ENCODE results near the gene DACH1.

Gene DACH1

DNA sequence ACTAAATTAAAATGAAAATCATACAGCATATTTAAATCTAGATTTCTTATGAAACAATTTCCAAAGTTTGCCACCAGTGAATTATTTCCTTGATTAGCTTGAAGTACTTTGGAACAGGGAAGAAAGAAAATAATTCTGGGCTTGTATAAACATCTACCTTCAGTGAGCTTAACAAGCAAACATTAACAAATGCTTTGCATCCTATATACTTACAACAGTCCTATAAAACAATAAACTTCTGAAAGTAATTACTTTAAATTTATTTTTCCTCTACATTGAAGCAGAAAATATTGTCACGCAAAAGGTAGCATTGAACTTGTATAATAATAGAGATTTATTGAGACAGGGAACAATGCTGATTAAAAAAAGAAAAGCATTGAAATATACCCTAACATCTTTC, 164.8 kb downstream of the DACH1 start:
- DNase-seq (ENCODE audit: low read depth): no peak

DNA sequence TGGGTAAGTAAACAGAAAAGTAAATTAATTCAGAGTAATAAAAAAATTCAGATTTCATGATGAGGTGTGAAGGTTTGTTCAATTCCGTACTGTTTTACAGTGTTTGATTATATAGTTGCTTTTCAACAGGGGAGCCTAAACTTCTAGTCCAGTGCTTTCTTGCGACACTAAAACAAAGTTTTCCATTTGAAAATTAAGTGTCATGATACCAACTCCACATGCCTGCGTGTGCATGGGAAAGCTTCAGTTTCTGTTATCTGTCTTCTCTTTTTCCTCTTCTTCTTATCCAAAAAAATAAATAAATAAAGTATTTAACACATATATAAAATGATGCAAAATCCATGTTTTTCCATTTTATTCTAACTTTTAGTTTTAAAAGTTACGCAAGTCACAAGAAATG, 165.3 kb downstream of the DACH1 start:
- no peak for DNase-seq (ENCODE audit: low read depth)

DNA sequence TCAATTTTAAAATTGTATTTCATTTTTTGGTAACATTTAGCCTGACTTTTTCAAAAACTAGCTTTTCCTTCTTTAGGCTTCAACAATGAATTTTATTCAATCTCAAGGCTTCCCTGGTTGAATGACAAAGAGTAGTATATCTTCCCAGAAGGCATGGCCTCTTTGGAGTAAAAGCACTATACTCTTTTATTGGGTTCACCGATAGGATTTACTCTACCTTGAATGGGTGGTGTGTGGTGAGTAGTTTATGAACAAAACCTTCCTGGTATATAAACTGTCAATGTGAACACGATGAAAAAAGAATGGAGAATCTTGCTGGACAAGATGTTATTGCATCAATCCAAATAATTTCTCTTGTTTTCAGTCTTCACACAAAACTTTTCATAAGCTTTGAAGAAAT, 167.7 kb downstream of the DACH1 start:
- DNase-seq (ENCODE audit: low read depth): no peak

DNA sequence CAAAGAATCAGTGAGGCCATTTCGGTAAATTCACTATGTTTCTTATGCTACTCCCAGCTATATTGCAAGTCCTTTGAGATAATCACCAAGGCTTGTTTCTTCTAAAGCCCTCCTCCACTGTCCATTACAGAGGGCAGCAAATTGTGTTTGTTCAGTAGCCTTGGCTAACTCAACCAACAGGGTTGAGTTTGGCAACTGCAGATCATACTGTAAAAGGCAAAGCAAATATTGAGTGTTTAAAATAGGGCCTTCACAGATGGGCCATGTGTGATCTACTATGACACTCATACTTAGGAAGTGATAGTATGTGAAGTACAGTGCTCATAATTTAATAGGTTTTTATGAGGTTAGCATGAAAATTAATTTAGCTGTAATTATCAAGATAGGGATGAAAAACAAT, 171.3 kb downstream of the DACH1 start:
- DNase-seq (ENCODE audit: low read depth): no peak

DNA sequence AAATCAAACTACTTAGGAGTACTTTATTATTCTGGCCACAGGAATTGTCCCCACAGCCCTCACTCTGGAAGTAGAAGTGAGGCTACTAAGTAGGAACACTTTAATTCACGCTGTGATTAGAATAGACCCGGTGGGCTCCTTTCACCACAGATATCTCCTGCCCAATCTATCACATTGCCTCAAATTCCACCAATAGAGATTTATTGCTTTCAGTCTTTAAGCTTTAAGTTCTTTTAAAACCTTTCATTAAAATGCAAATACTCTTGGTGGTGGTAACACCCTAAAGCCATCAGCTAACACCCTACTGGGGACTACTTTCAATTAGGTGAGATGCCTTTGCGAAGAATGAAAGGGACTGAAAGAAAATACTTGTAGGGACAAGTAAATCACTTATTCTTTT, 181.9 kb downstream of the DACH1 start:
- DNase-seq (ENCODE audit: low read depth): no peak

DNA sequence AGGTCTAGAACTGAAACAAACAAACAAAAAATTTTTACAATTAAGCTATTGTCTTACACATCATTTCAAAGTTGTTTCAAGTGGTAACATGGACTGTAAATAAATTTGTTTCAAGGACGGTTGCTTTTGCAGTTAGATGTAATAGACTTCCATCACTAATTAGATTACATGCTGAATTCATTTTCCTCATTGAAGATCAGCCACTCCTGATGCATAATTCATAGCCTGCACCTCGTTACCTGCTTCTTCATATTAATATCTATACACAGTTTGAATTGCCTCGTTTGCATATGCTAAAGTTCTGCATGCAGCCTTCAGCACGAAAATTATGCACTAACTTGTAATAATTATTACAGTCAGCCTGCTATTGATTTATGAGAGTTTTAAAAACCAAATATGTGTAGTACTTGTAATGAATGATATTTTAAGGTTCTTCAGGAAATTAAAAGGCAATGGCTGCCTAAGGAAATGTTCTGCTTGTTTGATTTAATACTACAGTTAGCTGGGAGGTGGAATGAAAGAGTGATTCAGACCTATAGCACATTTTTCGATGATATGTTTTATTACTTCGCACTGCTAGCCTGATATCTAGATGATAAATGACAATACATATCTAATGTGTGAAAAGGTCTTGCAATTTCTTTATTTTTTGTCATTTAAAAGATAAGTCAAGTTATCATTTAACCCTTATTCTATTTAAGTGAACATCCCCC, 184.9 kb downstream of the DACH1 start:
- no peak for DNase-seq (ENCODE audit: low read depth)

DNA sequence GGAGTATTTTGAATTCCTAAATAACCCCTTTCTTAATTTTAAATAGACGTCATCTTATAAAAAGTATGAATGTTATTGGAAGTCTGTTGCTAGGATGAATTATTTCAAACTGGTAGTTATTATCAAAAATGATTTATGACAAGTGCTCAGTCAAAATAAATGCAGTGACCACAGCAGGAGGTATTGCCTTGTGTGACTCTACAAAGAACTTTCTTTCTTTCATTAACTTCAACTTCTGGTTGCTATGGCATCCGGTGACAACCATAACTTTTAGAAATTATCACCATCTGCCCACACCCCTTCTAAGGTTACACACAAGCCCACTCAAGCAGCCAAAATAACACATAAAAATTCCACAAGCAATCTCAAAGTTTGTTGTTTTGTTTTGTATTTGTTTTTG, 189.9 kb downstream of the DACH1 start:
- DNase-seq (ENCODE audit: low read depth): no peak

DNA sequence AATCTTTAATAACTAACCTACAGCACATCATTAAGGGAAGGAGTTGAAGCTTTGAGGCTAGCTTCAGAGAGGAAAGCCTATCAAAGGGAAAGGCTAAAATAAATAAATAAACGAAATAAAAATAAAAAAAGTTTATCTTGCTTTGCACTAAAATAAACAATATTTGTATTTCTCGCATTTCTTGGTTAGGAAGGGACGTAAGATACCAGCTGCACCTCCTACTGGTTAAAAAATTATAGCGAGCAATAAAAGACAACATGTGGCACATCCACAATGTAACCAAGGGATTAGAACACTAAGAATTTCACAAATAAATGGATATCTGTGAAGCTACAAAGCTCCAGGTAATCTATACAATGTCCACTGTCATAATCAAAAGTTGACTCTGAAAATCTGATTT, 194.5 kb downstream of the DACH1 start:
- DNase-seq (ENCODE audit: low read depth): no peak

DNA sequence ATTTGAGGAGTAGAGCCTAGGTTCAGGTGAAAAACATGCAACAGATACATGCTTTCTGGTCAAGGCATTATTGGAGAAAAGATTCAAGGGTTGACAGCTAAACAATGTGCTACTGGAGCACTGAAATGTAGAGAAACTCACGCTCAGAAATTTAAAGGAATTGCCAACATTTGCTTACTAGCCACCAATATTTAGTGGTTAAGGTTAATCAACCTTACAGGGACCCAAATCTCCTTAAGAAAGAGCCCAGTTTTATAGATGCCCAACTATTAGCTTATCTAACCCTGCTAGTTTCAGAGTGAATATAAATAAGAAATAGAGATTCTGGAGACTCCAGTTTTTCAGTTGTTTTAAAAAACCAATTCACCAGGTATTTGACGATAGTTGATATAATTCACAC, 203.6 kb downstream of the DACH1 start:
- DNase-seq (ENCODE audit: low read depth): no peak

DNA sequence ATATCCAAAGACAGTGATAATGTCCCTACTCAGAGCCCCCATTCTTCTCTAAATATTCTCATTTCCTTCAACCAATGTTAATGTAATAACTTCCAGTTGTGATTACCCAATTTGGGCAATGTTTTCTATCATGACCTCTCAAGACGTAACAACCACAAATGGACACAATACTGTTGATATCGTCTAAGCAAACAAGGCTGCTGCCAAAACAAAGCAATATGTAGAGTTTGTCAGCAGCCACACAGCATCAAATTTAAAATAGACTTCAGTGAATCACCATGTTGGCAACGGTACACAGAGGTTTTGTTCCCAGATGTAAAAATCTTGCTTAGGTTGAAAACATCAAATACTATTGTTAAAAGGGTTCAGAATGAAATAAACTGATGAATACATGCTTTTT, 205.1 kb downstream of the DACH1 start:
- no peak for DNase-seq (ENCODE audit: low read depth)

DNA sequence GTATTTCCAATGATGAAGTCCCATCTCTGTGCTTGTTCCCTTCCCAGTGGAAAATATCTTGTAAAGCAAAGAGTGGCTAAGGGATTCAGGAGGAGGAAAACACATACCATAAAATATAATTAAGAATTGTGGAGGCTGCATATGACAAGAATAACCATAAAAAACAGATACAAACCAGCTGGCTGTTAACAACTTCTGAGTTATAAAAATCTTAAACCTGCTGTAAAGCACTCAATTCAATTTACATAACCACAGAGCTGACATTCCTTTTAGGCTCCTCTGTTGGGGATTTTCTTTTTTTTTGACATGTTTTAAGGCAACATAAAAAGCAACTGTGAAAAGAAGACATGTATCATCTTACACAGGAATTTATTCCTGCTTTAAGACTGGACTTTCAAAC, 207.6 kb downstream of the DACH1 start:
- no peak for DNase-seq (ENCODE audit: low read depth)

DNA sequence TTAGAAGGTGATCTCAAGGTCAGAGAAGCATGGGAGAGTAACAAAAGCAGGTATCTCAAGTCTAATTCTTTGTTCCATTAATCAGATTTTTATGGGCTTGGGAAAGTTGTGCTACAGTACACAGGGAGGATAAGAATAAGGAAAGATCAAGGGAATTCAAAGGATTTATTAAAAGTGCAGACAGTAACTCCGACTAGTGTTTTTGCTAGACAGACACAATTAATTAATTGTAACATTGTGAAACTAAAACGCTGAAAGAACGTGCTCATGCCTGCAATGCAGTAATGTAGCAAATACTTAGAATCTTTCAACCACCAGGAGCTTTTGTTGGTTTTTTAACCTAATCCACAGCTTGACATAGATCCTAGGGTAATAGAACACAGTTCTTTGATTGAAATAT, 221.5 kb downstream of the DACH1 start:
- no peak for DNase-seq (ENCODE audit: low read depth)

DNA sequence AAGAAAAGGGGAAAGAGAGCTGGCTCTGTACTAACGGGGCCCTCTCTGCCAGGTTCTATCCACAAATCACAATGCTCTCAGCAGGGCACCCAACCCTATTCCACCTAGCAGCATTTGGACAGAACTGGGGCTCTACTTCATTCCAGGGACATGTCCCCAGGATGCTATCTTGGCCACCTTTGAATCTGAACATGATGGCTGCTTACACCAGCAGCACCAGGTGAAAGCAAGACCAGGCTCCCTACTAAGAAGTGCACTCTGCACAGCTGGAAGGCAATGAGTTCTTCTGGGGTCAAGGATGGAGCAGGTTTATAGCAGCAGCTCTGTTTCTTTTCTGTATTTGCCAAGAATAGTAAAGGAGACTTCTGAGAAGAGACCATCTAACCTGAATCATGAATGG, 222.4 kb downstream of the DACH1 start:
- DNase-seq (ENCODE audit: low read depth): no peak

DNA sequence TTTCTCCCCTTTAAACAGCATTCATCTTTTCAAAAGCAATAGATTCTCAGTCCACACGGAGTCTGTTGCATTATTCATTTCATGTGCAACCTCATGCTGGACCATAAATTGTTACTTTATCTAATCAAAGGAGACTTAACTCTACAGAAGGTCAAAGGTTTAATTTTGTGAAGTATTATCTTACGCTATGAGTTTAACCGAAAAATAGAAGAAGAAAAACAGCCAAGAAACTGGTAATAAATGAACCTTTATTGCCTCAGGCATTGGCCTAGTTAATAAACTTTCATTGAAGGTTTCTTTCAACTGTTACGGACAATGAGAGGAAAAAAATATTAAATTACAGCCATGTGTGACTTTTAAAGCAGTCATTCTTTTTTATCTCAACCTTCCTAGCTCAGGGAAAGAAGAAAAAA, 223.6 kb downstream of the DACH1 start:
- DNase-seq (ENCODE audit: low read depth): no peak

DNA sequence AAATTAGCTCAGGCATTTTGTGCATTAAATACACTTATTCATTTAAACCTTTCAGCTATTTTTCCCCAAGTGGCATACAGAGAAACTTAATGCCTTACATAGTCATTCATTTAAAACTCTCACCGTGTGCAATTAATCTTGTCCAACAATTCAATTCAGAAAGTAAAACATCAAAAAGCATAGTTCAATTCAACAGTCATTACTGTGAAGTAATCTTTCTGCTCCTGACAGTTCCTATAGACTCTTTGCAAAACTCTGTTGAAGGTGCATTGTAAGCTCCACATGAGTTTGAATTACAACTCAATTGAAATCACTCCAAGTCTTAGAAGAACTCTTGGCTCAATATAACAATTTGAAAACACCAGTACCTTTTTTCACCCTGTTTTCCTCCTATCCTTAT, 228.3 kb downstream of the DACH1 start:
- no peak for DNase-seq (ENCODE audit: low read depth)

DNA sequence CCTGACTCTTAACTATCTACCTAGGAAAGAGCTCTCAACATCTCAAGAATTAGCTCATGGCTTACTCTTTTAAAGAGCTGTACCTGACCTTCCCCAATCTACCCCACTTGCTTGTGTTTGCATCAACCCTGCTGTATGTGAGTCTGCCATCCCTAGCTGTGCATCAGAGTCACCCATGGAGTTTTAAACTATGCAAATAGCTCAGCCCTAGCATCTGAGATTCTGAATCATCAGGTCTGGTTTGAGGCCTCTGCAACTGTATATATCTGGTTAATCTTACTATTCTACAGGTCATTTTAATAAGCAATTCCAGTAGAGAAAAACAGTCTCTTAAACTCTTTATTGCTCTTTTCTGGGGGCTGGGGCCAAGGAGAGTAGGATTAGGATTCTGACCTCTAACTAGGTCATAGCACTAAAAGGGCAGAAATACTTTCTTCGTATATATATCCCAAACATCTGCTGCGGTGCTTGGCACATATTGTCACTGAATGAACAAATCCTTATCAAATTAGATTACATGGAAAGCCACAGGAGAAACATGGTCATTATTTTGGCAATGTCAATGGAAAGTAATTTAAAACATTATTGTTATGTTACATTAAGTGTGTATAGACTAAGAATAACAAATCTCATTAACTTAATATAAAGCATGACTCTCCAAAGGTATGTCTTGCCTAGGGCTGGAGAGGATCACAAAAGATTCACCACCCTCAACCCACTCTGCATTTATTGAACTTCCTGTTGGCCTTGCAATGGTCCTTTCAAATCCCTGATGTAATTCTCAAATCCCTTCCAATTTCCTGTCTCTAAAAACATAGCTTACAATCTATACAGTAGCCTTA, 232.2 kb downstream of the DACH1 start:
- DNase-seq (ENCODE audit: low read depth): no peak

DNA sequence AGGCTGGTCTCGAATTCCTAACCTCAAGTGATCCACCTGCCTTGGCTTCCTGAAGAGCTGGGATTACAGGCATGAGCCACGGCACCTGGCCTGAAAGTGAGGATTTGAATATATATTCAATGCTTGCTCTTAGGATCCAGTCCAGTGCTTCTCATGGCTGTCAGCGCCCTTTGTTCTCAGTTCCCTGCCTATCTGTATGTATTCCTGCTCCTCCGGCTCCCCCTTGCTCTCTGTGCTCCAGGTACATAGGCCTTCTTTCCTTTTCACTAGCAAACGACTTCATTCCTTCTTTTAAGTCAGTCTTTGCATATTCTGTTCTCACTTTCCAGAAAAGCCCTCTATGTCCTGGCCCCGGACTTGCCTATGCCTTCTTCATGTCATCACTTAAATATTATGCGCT, 232.8 kb downstream of the DACH1 start:
- no peak for DNase-seq (ENCODE audit: low read depth)

DNA sequence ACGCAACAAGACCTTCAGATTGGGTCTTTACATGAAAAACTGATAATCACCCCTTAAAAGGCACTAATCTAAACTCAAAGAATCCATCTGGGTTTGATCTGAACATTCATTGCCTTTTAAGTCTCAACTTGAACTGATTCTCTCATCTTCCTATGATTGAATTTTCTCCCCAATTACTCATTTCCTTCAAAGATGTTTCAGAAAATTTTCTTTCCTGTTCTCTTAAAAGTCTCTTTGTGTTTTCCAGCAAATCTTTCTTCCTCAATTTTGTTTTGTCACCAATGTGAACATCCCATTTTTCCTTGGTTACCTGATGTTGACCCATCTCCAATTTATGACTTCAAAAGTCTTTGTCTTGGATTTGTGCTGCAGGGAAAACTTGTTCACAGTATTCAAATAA, 234.3 kb downstream of the DACH1 start:
- DNase-seq (ENCODE audit: low read depth): no peak

DNA sequence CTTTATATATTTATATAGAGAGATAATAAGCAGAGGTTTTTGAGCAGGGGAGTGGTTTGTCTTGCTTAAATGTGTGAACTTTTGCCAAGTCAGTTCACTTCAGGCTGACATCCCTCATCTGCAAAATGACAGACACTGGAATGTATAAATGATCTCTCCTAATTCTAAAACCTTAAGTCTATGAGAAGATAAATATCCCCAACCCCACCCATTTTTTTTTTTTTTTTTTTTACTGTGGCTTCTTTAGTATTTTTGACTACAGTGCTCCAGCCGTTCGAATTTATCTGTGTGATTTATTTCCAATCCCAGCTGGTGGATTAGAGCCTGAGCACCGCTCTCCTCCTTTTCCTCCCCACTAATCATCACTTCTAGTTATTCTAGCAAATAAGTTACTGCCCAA, 234.8 kb downstream of the DACH1 start:
- no peak for DNase-seq (ENCODE audit: low read depth)

DNA sequence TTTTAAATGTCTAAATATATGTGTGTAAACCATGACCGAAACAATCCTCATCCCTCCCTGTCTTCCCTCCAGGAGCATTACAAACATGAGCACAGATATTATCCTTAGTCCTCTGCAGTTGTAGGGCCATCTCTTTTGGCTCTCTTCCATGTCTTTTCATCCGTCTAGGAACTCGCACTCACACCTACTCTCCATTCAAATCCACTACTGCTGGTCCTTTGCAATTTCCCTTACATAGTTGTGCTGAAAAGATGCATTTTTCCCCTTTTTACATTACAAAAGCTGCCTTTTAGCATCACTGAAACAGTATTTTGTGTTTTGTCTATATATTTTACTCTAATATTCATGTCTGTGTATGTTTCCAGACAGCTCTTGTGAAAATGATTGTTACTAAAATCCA, 237.8 kb downstream of the DACH1 start:
- no peak for DNase-seq (ENCODE audit: low read depth)

DNA sequence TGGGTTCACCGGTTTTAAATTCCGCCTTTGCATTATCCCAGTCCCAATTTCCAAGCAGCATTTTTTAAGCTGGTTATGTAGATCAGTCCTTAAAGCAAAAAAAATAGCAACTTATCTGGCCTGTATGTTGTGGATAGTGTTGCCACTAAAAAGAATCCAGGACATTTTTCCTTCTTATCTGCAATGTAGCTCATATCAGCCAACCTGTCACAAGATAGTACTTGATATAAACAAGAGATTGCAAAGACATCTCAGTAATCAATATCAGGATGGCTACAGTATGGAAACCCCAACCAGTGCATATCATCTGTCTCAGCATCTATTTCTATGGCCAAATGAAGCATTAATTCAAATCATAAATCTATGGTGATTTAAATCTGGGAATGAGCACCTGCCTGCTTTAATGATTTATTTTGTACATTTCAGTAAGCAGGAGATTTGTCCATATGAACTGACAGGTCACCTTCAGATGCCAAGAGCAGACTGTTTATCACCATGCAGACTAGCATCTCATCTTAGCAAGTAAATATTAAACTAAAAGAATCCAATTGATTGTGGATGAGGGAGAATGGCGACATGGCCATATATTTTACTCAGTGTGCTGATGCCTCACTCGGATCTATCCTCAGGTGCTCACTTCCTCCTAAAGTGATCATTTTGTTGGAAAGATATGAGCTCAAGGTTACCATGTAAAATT, 240.4 kb downstream of the DACH1 start:
- no peak for DNase-seq (ENCODE audit: low read depth)

DNA sequence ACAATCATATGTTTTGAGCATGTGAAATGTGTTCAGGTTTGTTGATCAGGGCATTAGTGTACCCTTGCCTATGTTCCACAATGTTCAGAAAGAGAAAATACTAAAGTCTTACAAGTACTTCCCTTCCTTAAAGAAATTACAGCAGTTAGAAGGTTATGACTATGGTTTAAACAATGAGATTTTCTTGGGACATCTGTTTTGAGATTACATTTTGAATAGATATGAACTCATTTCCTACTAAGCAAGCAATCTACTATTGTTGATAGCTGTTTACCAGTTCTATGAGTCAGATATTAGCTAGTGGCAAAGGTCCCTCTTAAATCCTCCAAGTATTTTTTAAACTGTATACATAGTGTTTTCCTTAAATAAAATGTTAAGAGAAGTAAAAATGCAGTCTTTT, 241.3 kb downstream of the DACH1 start:
- no peak for DNase-seq (ENCODE audit: low read depth)
